Osteocyte (in vitro differentiated cells): ENCODE measurements around the gene ZMYND11. TPM values are rescaled to one million over a fixed set of nuclear protein-coding genes. Genes with fewer than 3 reads are reported as not detected.
A peak's percentile ranks its signal among the peaks of the same experiment; 100 is the strongest.

ENCODE experiments used
- DNase-seq: peaks from one replicate; pipeline ENCODE4 v3.0.0; 2021; ENCODE audit warnings: mixed read lengths; ENCODE audit not compliant: unreplicated experiment; ENCODE audit errors: extremely low spot score
- H3K27ac Mint-ChIP-seq: one replicate; pipeline ENCODE4 v1.8.0; 2021; ENCODE audit warnings: mild to moderate bottlenecking, mixed read lengths; ENCODE audit not compliant: unreplicated experiment
- H3K27me3 Mint-ChIP-seq: one replicate; pipeline ENCODE4 v1.8.0; 2021; ENCODE audit warnings: mixed read lengths; ENCODE audit not compliant: unreplicated experiment
- H3K36me3 Mint-ChIP-seq: one replicate; pipeline ENCODE4 v1.8.0; 2021; ENCODE audit warnings: mixed read lengths; ENCODE audit not compliant: unreplicated experiment
- H3K4me1 Mint-ChIP-seq: one replicate; pipeline ENCODE4 v1.8.0; 2021; ENCODE audit warnings: mixed read lengths; ENCODE audit not compliant: unreplicated experiment
- H3K4me3 Mint-ChIP-seq: one replicate; pipeline ENCODE4 v1.8.0; 2021; ENCODE audit warnings: mild to moderate bottlenecking, moderate library complexity, mixed read lengths; ENCODE audit not compliant: unreplicated experiment
- H3K9me3 Mint-ChIP-seq: one replicate; pipeline ENCODE4 v1.8.0; 2021; ENCODE audit warnings: mixed read lengths; ENCODE audit not compliant: unreplicated experiment
- total RNA-seq: library from RNA; stranded (reverse); gene quantifications from 2 replicates; pipeline ENCODE4 v1.2.1, GENCODE V29; 2021
- TF ChIP-seq, protein P1 (sequence below): fragments of 200-600 bp; sonication (generic); IDR thresholded peaks from 2 replicates; pipeline ENCODE4 v1.5.0; 2021; ENCODE audit warnings: antibody characterized with exemption, mild to moderate bottlenecking, moderate library complexity

Gene ZMYND11
- total RNA-seq, 1 donor from 2014 or later = 87.8 TPM

DNA sequence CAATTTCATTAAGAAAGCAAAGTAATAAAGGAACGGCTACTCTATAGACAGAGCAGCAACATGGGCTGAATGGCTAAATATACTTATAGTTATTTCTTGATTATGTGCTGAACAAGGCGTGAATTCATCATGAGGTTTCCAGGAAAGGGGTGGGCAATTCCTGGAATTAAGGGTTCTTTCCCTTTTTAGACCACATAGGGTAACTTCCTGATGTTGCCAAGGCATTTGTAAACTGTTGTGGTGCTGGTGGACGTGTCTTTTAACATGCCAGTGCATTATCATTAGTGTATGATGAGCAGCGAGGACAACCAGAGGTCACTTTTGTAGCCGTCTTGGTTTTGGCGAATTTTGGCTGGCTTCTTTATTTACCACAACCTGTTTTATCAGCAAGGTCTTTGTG is 28.5 kb upstream of the ZMYND11 start:
- H3K27ac Mint-ChIP-seq = no peak overlapping the region
- TF ChIP-seq, protein P1, sequence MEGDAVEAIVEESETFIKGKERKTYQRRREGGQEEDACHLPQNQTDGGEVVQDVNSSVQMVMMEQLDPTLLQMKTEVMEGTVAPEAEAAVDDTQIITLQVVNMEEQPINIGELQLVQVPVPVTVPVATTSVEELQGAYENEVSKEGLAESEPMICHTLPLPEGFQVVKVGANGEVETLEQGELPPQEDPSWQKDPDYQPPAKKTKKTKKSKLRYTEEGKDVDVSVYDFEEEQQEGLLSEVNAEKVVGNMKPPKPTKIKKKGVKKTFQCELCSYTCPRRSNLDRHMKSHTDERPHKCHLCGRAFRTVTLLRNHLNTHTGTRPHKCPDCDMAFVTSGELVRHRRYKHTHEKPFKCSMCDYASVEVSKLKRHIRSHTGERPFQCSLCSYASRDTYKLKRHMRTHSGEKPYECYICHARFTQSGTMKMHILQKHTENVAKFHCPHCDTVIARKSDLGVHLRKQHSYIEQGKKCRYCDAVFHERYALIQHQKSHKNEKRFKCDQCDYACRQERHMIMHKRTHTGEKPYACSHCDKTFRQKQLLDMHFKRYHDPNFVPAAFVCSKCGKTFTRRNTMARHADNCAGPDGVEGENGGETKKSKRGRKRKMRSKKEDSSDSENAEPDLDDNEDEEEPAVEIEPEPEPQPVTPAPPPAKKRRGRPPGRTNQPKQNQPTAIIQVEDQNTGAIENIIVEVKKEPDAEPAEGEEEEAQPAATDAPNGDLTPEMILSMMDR = no peak
- no peaks in the 10 kb centered on the region for H3K9me3 Mint-ChIP-seq
- no peaks in the 10 kb centered on the region for H3K36me3 Mint-ChIP-seq
- no peaks in the 10 kb centered on the region for H3K4me1 Mint-ChIP-seq
- H3K27me3 Mint-ChIP-seq = peaks cover 25% of the 10 kb centered on the region
- H3K4me3 Mint-ChIP-seq = no peak overlapping the region
- no peak for DNase-seq

DNA sequence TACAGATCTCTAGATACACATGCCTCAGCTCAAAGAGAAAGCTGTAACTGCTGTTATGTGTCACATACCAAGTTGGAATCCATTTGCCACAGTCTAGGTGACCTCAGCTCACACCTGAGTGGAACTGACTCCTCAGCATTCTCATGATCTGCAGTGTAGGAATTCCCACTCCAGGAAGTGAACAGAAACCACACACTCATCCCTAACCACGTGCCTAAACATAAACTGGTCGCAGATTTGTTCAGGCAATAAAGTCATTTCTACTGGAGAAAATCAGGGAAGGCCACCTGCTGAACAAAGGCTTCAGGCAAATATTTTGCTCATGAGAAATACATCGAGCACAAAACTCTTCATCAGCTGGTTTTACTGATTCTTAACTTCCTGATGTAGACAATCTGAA is 23.0 kb upstream of the ZMYND11 start:
- Mint-ChIP-seq H3K4me1 (peaks cover 12% of the 10 kb centered on the region), H3K27ac (peak overlapping the region; percentile 70), H3K27me3 (peaks cover 6% of the 10 kb centered on the region), H3K36me3 (no peaks in the 10 kb centered on the region), H3K9me3 (no peaks in the 10 kb centered on the region), H3K4me3 (no peak overlapping the region)
- DNase-seq = no peak
- TF ChIP-seq, protein P1 = no peak

DNA sequence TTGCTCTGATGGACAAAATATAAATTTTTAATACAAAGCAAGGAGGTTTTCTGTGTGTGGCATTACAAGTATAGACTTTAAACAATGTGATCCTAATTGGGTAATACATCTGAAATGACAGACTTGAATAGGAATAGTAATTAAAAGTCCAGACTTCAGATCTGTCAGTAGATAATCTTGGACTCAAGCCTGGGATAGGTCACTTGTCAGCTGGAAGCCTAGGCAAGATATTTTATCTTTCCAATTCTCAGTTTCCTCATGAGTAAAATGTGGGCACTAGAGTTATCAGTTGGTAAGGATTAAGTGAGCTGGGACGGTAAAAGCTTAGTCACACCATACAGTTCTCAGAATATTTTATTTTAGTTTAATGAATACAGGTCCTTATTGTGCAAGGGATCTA is 10.4 kb upstream of the ZMYND11 start:
- peaks cover 15% of the 10 kb centered on the region for H3K9me3 Mint-ChIP-seq
- TF ChIP-seq, protein P1 = no peak
- no peak overlapping the region for H3K27ac Mint-ChIP-seq
- no peak for DNase-seq
- peaks cover 1% of the 10 kb centered on the region for H3K4me1 Mint-ChIP-seq
- peaks cover 3% of the 10 kb centered on the region for H3K27me3 Mint-ChIP-seq
- no peaks in the 10 kb centered on the region for H3K36me3 Mint-ChIP-seq
- H3K4me3 Mint-ChIP-seq = no peak overlapping the region

- H3K27ac Mint-ChIP-seq = no peak overlapping the region
- H3K4me1 Mint-ChIP-seq = peaks cover 8% of the 10 kb centered on the region
- no peak overlapping the region for H3K4me3 Mint-ChIP-seq
Measured at GRCh38 chr10:127612-128432, 7.4 kb upstream of the ZMYND11 start.

DNA sequence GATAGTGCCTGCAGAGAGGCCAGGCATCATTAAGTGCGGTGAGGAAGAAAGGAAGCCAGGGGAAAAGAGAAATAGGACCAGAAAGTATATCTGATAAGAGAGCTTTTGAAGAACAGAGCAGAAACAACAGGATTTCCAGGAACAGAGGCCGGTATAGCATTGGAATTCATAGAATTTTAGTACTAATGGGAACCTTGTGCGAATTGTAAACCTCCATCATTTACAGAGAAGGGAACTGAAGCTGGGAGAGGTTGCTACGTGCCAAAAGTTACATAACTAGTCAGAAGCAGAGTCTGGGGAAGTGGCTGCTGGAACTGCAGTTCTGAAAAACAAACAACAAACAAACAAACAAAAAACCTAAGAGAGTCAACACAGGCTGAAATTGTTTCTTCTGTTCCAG is 5.4 kb upstream of the ZMYND11 start:
- Mint-ChIP-seq H3K36me3 (no peaks in the 10 kb centered on the region), H3K27ac (no peak overlapping the region)

More at GRCh38 chr10:127612-128432, 7.4 kb upstream of the ZMYND11 start:
- Mint-ChIP-seq H3K9me3 (peaks cover 3% of the 10 kb centered on the region), H3K27me3 (peaks cover 3% of the 10 kb centered on the region), H3K36me3 (no peaks in the 10 kb centered on the region)
- TF ChIP-seq, protein P1 = no peak
- DNase-seq = no peak

More for the DNA sequence above, 5.4 kb upstream of the ZMYND11 start:
- Mint-ChIP-seq H3K27me3 (no peaks in the 10 kb centered on the region), H3K4me3 (no peak overlapping the region), H3K9me3 (no peaks in the 10 kb centered on the region), H3K4me1 (peaks cover 23% of the 10 kb centered on the region)
- TF ChIP-seq, protein P1 = no peak
- no peak for DNase-seq
